ENCODE data around the gene SYT8. TPM values are rescaled to one million over a fixed set of nuclear protein-coding genes. Genes with fewer than 3 reads are reported as not detected.

SYT8 gene
- total and polyA plus RNA-seq, 2 experiments from 2014 or later: not detected

- no peak for DNase-seq (ENCODE audit: low spot score)
- Histone ChIP-seq H3F3A (replicated peaks; ENCODE audit: low read depth) (no peaks in the 10 kb centered on the region), H3K4me1 (ENCODE audit: insufficient read depth) (no peaks in the 10 kb centered on the region), H3K27ac (ENCODE audit: low read depth) (no peak overlapping the region), H3K4me3 (no peak overlapping the region), H3K79me2 (replicated peaks; ENCODE audit: insufficient read depth) (no peaks in the 10 kb centered on the region), H3K9me2 (ENCODE audit: insufficient read depth) (no peaks in the 10 kb centered on the region), H3K4me2 (no peak overlapping the region), H2AFZ (peak overlapping the region; percentile 69; the same call in 1 of the 2 replicates), H4K20me1 (replicated peaks; ENCODE audit: insufficient read depth) (no peaks in the 10 kb centered on the region), H3K36me3 (ENCODE audit: insufficient read depth) (no peaks in the 10 kb centered on the region), H3K27me3 (ENCODE audit: insufficient read depth) (no peaks in the 10 kb centered on the region)
- Mint-ChIP-seq H3K27me3 (ENCODE audit: insufficient read depth, low read depth, poor library complexity) (peaks cover 11% of the 10 kb centered on the region), H3K36me3 (ENCODE audit: low read depth) (no peaks in the 10 kb centered on the region), H3K9me3 (peaks cover 3% of the 10 kb centered on the region; the same call in 2 of the 3 replicates), H3K4me1 (no peaks in the 10 kb centered on the region), H3K27ac (no peak overlapping the region), H3K4me3 (no peak overlapping the region)
- no peak for TF ChIP-seq NANOG (IDR thresholded peaks at IDR 0.05; ENCODE audit: borderline replicate concordance)
- TF ChIP-seq ZNF114 (CRISPR knock-in tag; IDR thresholded peaks at IDR 0.05): no peak
- TF ChIP-seq STAT1 (IDR thresholded peaks at IDR 0.05; ENCODE audit: unreplicated experiment): no peak
- TF ChIP-seq CREB1 (CRISPR knock-in tag; IDR thresholded peaks at IDR 0.05; ENCODE audit: low read depth): no peak
- no peak for TF ChIP-seq EZH2 (IDR thresholded peaks at IDR 0.05; ENCODE audit: low read depth, unreplicated experiment)
- TF ChIP-seq ZNF331 (CRISPR knock-in tag; IDR thresholded peaks at IDR 0.05; ENCODE audit: low read depth): no peak
- TF ChIP-seq ZNF462 (CRISPR knock-in tag; IDR thresholded peaks at IDR 0.05): no peak
- TF ChIP-seq, protein P1, sequence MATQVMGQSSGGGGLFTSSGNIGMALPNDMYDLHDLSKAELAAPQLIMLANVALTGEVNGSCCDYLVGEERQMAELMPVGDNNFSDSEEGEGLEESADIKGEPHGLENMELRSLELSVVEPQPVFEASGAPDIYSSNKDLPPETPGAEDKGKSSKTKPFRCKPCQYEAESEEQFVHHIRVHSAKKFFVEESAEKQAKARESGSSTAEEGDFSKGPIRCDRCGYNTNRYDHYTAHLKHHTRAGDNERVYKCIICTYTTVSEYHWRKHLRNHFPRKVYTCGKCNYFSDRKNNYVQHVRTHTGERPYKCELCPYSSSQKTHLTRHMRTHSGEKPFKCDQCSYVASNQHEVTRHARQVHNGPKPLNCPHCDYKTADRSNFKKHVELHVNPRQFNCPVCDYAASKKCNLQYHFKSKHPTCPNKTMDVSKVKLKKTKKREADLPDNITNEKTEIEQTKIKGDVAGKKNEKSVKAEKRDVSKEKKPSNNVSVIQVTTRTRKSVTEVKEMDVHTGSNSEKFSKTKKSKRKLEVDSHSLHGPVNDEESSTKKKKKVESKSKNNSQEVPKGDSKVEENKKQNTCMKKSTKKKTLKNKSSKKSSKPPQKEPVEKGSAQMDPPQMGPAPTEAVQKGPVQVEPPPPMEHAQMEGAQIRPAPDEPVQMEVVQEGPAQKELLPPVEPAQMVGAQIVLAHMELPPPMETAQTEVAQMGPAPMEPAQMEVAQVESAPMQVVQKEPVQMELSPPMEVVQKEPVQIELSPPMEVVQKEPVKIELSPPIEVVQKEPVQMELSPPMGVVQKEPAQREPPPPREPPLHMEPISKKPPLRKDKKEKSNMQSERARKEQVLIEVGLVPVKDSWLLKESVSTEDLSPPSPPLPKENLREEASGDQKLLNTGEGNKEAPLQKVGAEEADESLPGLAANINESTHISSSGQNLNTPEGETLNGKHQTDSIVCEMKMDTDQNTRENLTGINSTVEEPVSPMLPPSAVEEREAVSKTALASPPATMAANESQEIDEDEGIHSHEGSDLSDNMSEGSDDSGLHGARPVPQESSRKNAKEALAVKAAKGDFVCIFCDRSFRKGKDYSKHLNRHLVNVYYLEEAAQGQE (IDR thresholded peaks at IDR 0.05; ENCODE audit: unreplicated experiment): no peak
- TF ChIP-seq POLR2AphosphoS5 (IDR thresholded peaks at IDR 0.05; ENCODE audit: low read depth): no peak
- no peak for TF ChIP-seq ETS1 (IDR thresholded peaks at IDR 0.05)
- TF ChIP-seq CTCF (conservative IDR thresholded peaks at IDR 0.05; ENCODE audit: low read depth in 2 of 2): no peak
- no peak for TF ChIP-seq JUNB (IDR thresholded peaks at IDR 0.05; ENCODE audit: unreplicated experiment)
- no peak for TF ChIP-seq EZH2phosphoT487 (IDR thresholded peaks at IDR 0.05; ENCODE audit: unreplicated experiment)
- peak; percentile 3; the same call in 1 of the 3 replicates for ATAC-seq
These were observed 10.4 kb upstream of the SYT8 start for GRCh38 chr11:1824221-1825038.

Data from GM23338 (cell line).